K562 (cell line): ENCODE measurements around the gene IGSF21. TPM values are rescaled to one million over a fixed set of nuclear protein-coding genes. Genes with fewer than 3 reads are reported as not detected.

Source experiments
- ATAC-seq: fragments of 200-7000 bp; cut with Tn5 transposase; 3 replicates; pipeline ENCODE4 v1.9.1; 2020; ENCODE audit warnings: moderate library complexity
- BruUV-seq: library from RNA; stranded (reverse); fragments of 400-500 nt; replicated peaks from 2 replicates; lab custom pipeline; 2021; lab: Mats Ljungman, UMichigan
- CTCF ChIA-PET: fragments of 300-600 bp; formaldehyde crosslinking; extraction: SDS; loops from one replicate; lab custom pipeline; 2021; ENCODE audit warnings: low intra/inter-chr PET ratio; lab: Yijun Ruan, JAX
- POLR2A ChIA-PET: fragments of 300-600, 350-650 bp; sonication (Branson Sonifier 250); formaldehyde crosslinking; extraction: SDS; loops from one replicate; lab custom pipeline; 2021; ENCODE audit warnings: antibody characterized with exemption, inconsistent platforms; lab: Yijun Ruan, JAX
- DNase-seq, 4 experiments: peaks; one replicate each; pipeline versions ENCODE4 v3.0.0 to v3.0.0-alpha.2; 2011 to 2018; ENCODE audit warnings: low spot score in 3 of 4, mixed read lengths in 3 of 4; ENCODE audit errors: extremely low read depth in 1 of 4
- FAIRE-seq: peaks from 2 replicates; lab custom pipeline; 2011; peaks lifted over from hg19 to GRCh38; lab: Jason Lieb, UNC
- H2AFZ ChIP-seq: 2 replicates; pipeline ENCODE4 v1.6.0; 2011; ENCODE audit warnings: low read depth, low read length, control low read depth, inconsistent platforms
- H3K27ac ChIP-seq: fragments of 200-600 bp; 3 replicates; pipeline ENCODE4 v1.8.0; 2011; ENCODE audit warnings: low read depth, mild to moderate bottlenecking, control low read depth, inconsistent platforms, low read length, moderate library complexity, mixed read lengths; ENCODE audit errors: extremely low read depth
- H3K27me3 ChIP-seq, 2 experiments: fragments of 300-600 bp in 1 of 2; 2 replicates in 1 of 2; 3 replicates in 1 of 2; pipeline versions ENCODE4 v1.6.0 to v1.8.0; 2011; ENCODE audit warnings: inconsistent platforms in 2 of 2, low read length in 2 of 2, mild to moderate bottlenecking in 1 of 2, mixed read lengths in 1 of 2, moderate library complexity in 1 of 2; ENCODE audit not compliant: control insufficient read depth in 2 of 2, insufficient read depth in 2 of 2
- H3K36me3 ChIP-seq: fragments of 300-600 bp; 3 replicates; pipeline ENCODE4 v1.8.0; 2011; ENCODE audit warnings: mild to moderate bottlenecking, low read length, inconsistent platforms; ENCODE audit not compliant: control insufficient read depth, insufficient read depth
- H3K4me1 ChIP-seq, 2 experiments: fragments of 200-600 bp in 1 of 2; replicated peaks in 1 of 2; 2 replicates in 1 of 2; 3 replicates in 1 of 2; pipeline versions ENCODE4 v1.5.1 to v1.8.0; 2011; ENCODE audit warnings: inconsistent platforms in 2 of 2, low read length in 2 of 2, mild to moderate bottlenecking in 1 of 2, mixed read lengths in 1 of 2, moderate library complexity in 1 of 2; ENCODE audit not compliant: control insufficient read depth in 2 of 2, insufficient read depth in 2 of 2
- H3K4me2 ChIP-seq: 2 replicates; pipeline ENCODE4 v1.6.1; 2011; ENCODE audit warnings: low read length, control low read depth, inconsistent platforms, mixed read lengths; ENCODE audit not compliant: insufficient read depth
- H3K4me3 ChIP-seq: fragments of 200-600 bp; sonication (generic), shearing (Covaris generic); 2 replicates; pipeline ENCODE4 v1.5.1; 2016; ENCODE audit warnings: control low read depth, inconsistent platforms
- H3K79me2 ChIP-seq: fragments of 200-600 bp; 3 replicates; pipeline ENCODE4 v1.8.0; 2011; ENCODE audit warnings: low read length, inconsistent platforms; ENCODE audit not compliant: control insufficient read depth, insufficient read depth
- H3K9ac ChIP-seq, 2 experiments: 2 replicates each; pipeline versions ENCODE4 v1.6.0 to v1.6.1; 2011; ENCODE audit warnings: low read depth in 2 of 2, low read length in 2 of 2, control low read depth in 1 of 2, inconsistent platforms in 1 of 2, mild to moderate bottlenecking in 1 of 2, mixed read lengths in 1 of 2; ENCODE audit not compliant: insufficient read depth in 1 of 2
- H3K9me1 ChIP-seq: one replicate; pipeline ENCODE4 v1.6.0; 2011; ENCODE audit warnings: inconsistent platforms, mild to moderate bottlenecking, low read length, moderate library complexity; ENCODE audit not compliant: control insufficient read depth, insufficient read depth
- H3K9me3 ChIP-seq: replicated peaks from 2 replicates; pipeline ENCODE4 v1.5.1; 2011; ENCODE audit warnings: low read depth, low read length, inconsistent platforms; ENCODE audit not compliant: control insufficient read depth, insufficient read depth
- H4K20me1 ChIP-seq: replicated peaks from 2 replicates; pipeline ENCODE4 v1.6.1; 2011; ENCODE audit warnings: low read length, inconsistent platforms, mixed read lengths; ENCODE audit not compliant: control insufficient read depth, insufficient read depth
- DPF2 ChIP-seq: fragments of 450-650 bp; IDR thresholded peaks from 2 replicates; pipeline ENCODE4 v1.6.1; 2016
- E2F4 ChIP-seq: sonication (generic); formaldehyde crosslinking; IDR thresholded peaks from 2 replicates; pipeline ENCODE4 v1.8.0; 2022; ENCODE audit warnings: mild to moderate bottlenecking, low read depth, missing genetic modification reagents
- FOXK1 ChIP-seq: sonication (generic); formaldehyde crosslinking; IDR thresholded peaks from 2 replicates; pipeline ENCODE4 v1.8.0; 2022; ENCODE audit warnings: missing genetic modification reagents, mild to moderate bottlenecking, borderline replicate concordance
- GTF3C2 ChIP-seq: IDR thresholded peaks from 3 replicates; pipeline ENCODE4 v1.6.1; 2011; ENCODE audit warnings: borderline replicate concordance, mild to moderate bottlenecking, moderate library complexity; ENCODE audit not compliant: insufficient read length; ENCODE audit errors: extremely low read depth
- MITF ChIP-seq: IDR thresholded peaks from 2 replicates; pipeline ENCODE4 v1.6.1; 2014; ENCODE audit warnings: antibody characterized with exemption
- NCOA1 ChIP-seq: fragments of 450-650 bp; IDR thresholded peaks from 2 replicates; pipeline ENCODE4 v1.6.1; 2016; ENCODE audit warnings: low read depth
- PRPF4 ChIP-seq: fragments of 200-400 bp; formaldehyde crosslinking; IDR thresholded peaks from one replicate; pipeline ENCODE4 v1.6.1; 2017; ENCODE audit warnings: low read length, low read depth, mild to moderate bottlenecking; ENCODE audit not compliant: insufficient read depth, poor library complexity, severe bottlenecking
- SIX5 ChIP-seq, 2 experiments: IDR thresholded peaks; 2 replicates each; pipeline ENCODE4 v1.6.1; 2011; ENCODE audit warnings: low read length in 2 of 2, borderline replicate concordance in 1 of 2, low read depth in 1 of 2, mild to moderate bottlenecking in 1 of 2, moderate library complexity in 1 of 2; ENCODE audit not compliant: insufficient read depth in 1 of 2
- TARDBP ChIP-seq: fragments of 450-650 bp; IDR thresholded peaks from 2 replicates; pipeline ENCODE4 v1.6.1; 2016
- ZNF12 ChIP-seq: sonication (generic); formaldehyde crosslinking; IDR thresholded peaks from 2 replicates; pipeline ENCODE4 v1.4.0; 2020; ENCODE audit warnings: mild to moderate bottlenecking, missing genetic modification reagents
- ZNF408 ChIP-seq: fragments of 250-450 bp; sonication (Bioruptor Pico); IDR thresholded peaks from 2 replicates; pipeline ENCODE4 v1.4.0; 2020; ENCODE audit warnings: low read depth, mild to moderate bottlenecking, moderate library complexity
- ZNF512 ChIP-seq: IDR thresholded peaks from 2 replicates; pipeline ENCODE4 v1.6.1; 2016; ENCODE audit warnings: missing genetic modification characterization, missing compliant biosample characterization
- ZNF655 ChIP-seq: fragments of 250-450 bp; sonication (Bioruptor Pico); IDR thresholded peaks from 2 replicates; pipeline ENCODE4 v1.5.0; 2021
- WGBS: fragments of 100-300 bp; shearing (Covaris generic); methylation state at CpG from one replicate; pipeline ENCODE4 v1.1.6; 2016; ENCODE audit warnings: low coverage, mixed read lengths; ENCODE audit not compliant: insufficient coverage; ENCODE audit errors: missing lambda C conversion rate; 5-methylcytosine and 5-hydroxymethylcytosine counted together
- in situ Hi-C: fragments of 300-500 bp; cut with MboI; formaldehyde crosslinking; loops from 4 replicates; pipeline ENCODE4 v1.15.0; 2018; ENCODE audit warnings: inconsistent platforms, mixed read lengths
- intact Hi-C: fragments of 100-400 bp; cut with micrococcal nuclease; formaldehyde crosslinking; loops from 2 replicates; pipeline ENCODE4 v1.14.2; 2022
- polyA plus RNA-seq, 8 experiments: library from polyadenylated mRNA; depleted of rRNA in 4 of 8; stranded (reverse) in 5 of 8; unstranded in 3 of 8; fragments of >200 nt; fragmentation: Nextera tagmentation in 2 of 8; fragmentation: Illumina TruSeq in 1 of 8; extraction: Ambion mirVana in 2 of 8; extraction: Trizol in 1 of 8; gene quantifications; 2 replicates each; pipeline versions ENCODE4 v1.2.1 to v1.2.3, GENCODE V29; 2011 to 2014; ENCODE audit warnings: inconsistent platforms in 1 of 8, missing spikeins in 1 of 8
- total RNA-seq, 7 experiments: library from RNA; depleted of rRNA in 6 of 7; stranded (reverse); fragments of >200 nt in 6 of 7; fragmentation: Illumina TruSeq in 2 of 7; extraction: Trizol in 2 of 7; gene quantifications; 2 replicates each; pipeline versions ENCODE4 v1.2.1 to v1.2.3, GENCODE V29; 2011 to 2021; ENCODE audit warnings: low replicate concordance in 1 of 7

The IGSF21 gene
- total and polyA plus RNA-seq, 9 of the 15 experiments (the other 6 are each of a cell fraction or from before 2014, with no cell fraction given): not detected

GRCh38 chr1:18363436-18363835, 255.8 kb downstream of the IGSF21 start:
- DNase-seq (no peak), FAIRE-seq (no peak), ATAC-seq (no peak)
- H2AFZ ChIP-seq: no peak overlapping the region
- CTCF ChIA-PET: no interaction called here
- peaks cover 0 to 36% of the 10 kb centered on the region in 2 experiments; a peak in 3 of 5 replicates for H3K27me3 ChIP-seq
- H3K9ac ChIP-seq: no peak overlapping the region
- in situ Hi-C loops: no loop called here
- no peaks in the 10 kb centered on the region for H3K79me2 ChIP-seq
- H3K4me1 ChIP-seq: peaks cover 0 to 5% of the 10 kb centered on the region in 2 experiments; a peak in 1 of 5 replicates
- POLR2A ChIA-PET: no interaction called here
- H4K20me1 ChIP-seq: peaks cover 5% of the 10 kb centered on the region; the same call in 1 of the 2 replicates
- BruUV-seq: no TSS peak
- no peaks in the 10 kb centered on the region for H3K36me3 ChIP-seq
- H3K4me2 ChIP-seq: no peak overlapping the region
- WGBS: 4% methylated on average over 3 of the region's 3 CpGs
- H3K4me3 ChIP-seq: no peak overlapping the region
- no peaks in the 10 kb centered on the region for H3K9me1 ChIP-seq
- no peaks in the 10 kb centered on the region; the same call in 1 of the 2 replicates for H3K9me3 ChIP-seq
- no peak overlapping the region for H3K27ac ChIP-seq
- intact Hi-C loops: no loop called here
- TF ChIP-seq ZNF512 (tag) (no peak), TARDBP (no peak), ZNF408 (CRISPR knock-in tag) (no peak), SIX5 (IDR thresholded peaks at IDR 0.05; ENCODE audit: borderline replicate concordance in 1 of 2, insufficient read depth in 1 of 2, low read depth in 1 of 2, low read length in 2 of 2) (no peak), MITF (no peak), ZNF655 (no peak), ZNF12 (no peak), FOXK1 (CRISPR knock-in tag) (no peak), GTF3C2 (no peak), E2F4 (CRISPR knock-in tag) (no peak), NCOA1 (no peak), DPF2 (no peak), PRPF4 (no peak)
